ENCODE measurements around the gene RHBDF1.

DNA sequence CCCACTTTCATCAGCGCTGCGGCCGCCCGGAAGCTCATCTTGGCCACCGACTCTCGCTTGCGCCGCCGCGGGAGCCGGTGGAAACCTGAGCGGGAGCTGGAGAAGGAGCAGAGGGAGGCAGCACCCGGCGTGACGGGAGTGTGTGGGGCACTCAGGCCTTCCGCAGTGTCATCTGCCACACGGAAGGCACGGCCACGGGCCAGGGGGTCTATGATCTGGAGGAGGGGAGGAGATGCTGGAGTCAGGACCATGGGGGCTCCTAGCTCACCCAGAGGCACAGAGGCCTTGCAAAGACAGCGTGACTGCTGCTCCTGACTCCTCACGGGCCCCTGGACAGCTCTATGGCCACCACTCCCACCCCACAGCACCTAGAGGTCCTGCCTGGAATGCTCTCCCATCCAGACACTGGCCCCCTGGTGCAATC is 9.5 kb downstream of the RHBDF1 start:
- TF ChIP-seq POLR2A (conservative IDR thresholded peaks at IDR 0.05) (no peak), CTCF (IDR thresholded peaks at IDR 0.05 in 2 of 3, conservative IDR thresholded peaks at IDR 0.05 in 1 of 3; ENCODE audit: insufficient read depth in 2 of 3, low read depth in 1 of 3, low read length in 3 of 3) (no peak), HDAC6 (IDR thresholded peaks at IDR 0.05; ENCODE audit: low read depth, low read length) (no peak), FOXK2 (conservative IDR thresholded peaks at IDR 0.05 in 1 of 2, IDR thresholded peaks at IDR 0.05 in 1 of 2; ENCODE audit: low read depth in 2 of 2) (no peak), YY1 (IDR thresholded peaks at IDR 0.05; ENCODE audit: borderline replicate concordance in 1 of 3, control insufficient read depth in 1 of 3, extremely low read depth in 1 of 3, insufficient read depth in 3 of 3, insufficient read length in 1 of 3, insufficient replicate concordance in 2 of 3, low read depth in 1 of 3, low read length in 2 of 3) (no peak), HDAC1 (IDR thresholded peaks at IDR 0.05) (no peak), CBX2 (IDR thresholded peaks at IDR 0.05; ENCODE audit: insufficient read depth, low read length, poor library complexity, severe bottlenecking) (no peak), NFYB (IDR thresholded peaks at IDR 0.05; ENCODE audit: extremely low read depth, insufficient read length) (no peak), TCF7L2 (IDR thresholded peaks at IDR 0.05; ENCODE audit: low read depth, low read length) (no peak), KLF13 (tag; IDR thresholded peaks at IDR 0.05; ENCODE audit: borderline replicate concordance, low read depth) (no peak)
- TF ChIP-seq, protein P1, sequence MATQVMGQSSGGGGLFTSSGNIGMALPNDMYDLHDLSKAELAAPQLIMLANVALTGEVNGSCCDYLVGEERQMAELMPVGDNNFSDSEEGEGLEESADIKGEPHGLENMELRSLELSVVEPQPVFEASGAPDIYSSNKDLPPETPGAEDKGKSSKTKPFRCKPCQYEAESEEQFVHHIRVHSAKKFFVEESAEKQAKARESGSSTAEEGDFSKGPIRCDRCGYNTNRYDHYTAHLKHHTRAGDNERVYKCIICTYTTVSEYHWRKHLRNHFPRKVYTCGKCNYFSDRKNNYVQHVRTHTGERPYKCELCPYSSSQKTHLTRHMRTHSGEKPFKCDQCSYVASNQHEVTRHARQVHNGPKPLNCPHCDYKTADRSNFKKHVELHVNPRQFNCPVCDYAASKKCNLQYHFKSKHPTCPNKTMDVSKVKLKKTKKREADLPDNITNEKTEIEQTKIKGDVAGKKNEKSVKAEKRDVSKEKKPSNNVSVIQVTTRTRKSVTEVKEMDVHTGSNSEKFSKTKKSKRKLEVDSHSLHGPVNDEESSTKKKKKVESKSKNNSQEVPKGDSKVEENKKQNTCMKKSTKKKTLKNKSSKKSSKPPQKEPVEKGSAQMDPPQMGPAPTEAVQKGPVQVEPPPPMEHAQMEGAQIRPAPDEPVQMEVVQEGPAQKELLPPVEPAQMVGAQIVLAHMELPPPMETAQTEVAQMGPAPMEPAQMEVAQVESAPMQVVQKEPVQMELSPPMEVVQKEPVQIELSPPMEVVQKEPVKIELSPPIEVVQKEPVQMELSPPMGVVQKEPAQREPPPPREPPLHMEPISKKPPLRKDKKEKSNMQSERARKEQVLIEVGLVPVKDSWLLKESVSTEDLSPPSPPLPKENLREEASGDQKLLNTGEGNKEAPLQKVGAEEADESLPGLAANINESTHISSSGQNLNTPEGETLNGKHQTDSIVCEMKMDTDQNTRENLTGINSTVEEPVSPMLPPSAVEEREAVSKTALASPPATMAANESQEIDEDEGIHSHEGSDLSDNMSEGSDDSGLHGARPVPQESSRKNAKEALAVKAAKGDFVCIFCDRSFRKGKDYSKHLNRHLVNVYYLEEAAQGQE (IDR thresholded peaks at IDR 0.05; ENCODE audit: borderline replicate concordance), result no peak
- TF ChIP-seq, protein P1 (CRISPR knock-in tag; IDR thresholded peaks at IDR 0.05; ENCODE audit: low read depth), result no peak
- TF ChIP-seq, protein P2, sequence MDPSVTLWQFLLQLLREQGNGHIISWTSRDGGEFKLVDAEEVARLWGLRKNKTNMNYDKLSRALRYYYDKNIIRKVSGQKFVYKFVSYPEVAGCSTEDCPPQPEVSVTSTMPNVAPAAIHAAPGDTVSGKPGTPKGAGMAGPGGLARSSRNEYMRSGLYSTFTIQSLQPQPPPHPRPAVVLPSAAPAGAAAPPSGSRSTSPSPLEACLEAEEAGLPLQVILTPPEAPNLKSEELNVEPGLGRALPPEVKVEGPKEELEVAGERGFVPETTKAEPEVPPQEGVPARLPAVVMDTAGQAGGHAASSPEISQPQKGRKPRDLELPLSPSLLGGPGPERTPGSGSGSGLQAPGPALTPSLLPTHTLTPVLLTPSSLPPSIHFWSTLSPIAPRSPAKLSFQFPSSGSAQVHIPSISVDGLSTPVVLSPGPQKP (CRISPR knock-in tag; IDR thresholded peaks at IDR 0.05), result no peak
